ENCODE data around the gene GABBR1. TPM values are rescaled to one million over a fixed set of nuclear protein-coding genes. Genes with fewer than 3 reads are reported as not detected.

The GABBR1 gene
- total RNA-seq, 1 experiment from 2014 or later, result 36.3 TPM

- Histone ChIP-seq H3K36me3 (ENCODE audit: low read depth) (no peaks in the 10 kb centered on the region), H3K4me3 (no peak overlapping the region), H2AFZ (no peak overlapping the region), H3K4me2 (no peak overlapping the region), H3K79me2 (ENCODE audit: low read depth) (no peaks in the 10 kb centered on the region), H3K27me3 (ENCODE audit: insufficient read depth, low read depth) (no peaks in the 10 kb centered on the region), H4K20me1 (ENCODE audit: insufficient read depth) (no peaks in the 10 kb centered on the region), H3F3A (ENCODE audit: insufficient read depth, low read depth) (no peaks in the 10 kb centered on the region), H3K9me2 (ENCODE audit: insufficient read depth) (no peaks in the 10 kb centered on the region), H3K27ac (no peak overlapping the region), H3K9me3 (ENCODE audit: insufficient read depth, low read depth) (no peaks in the 10 kb centered on the region), H3K4me1 (replicated peaks; ENCODE audit: insufficient read depth) (no peaks in the 10 kb centered on the region)
- no TSS peak for BruUV-seq (replicated peaks)
- no peak for DNase-seq
- intact Hi-C loops (cut with micrococcal nuclease; ENCODE audit: unreplicated experiment), result no loop called here
- CTCF ChIA-PET, result no interaction called here
- TF ChIP-seq EZH2 (IDR thresholded peaks at IDR 0.05; ENCODE audit: low read depth), result no peak
- no peak for TF ChIP-seq CTCF (conservative IDR thresholded peaks at IDR 0.05)
- POLR2A ChIA-PET (ENCODE audit: unreplicated experiment), result no interaction called here
These were observed 110.8 kb downstream of the GABBR1 start for GRCh38 chr6:29522227-29522626.

GRCh38 chr6:29521006-29521680 lies 111.8 kb downstream of the GABBR1 start:
- Histone ChIP-seq H3F3A (ENCODE audit: insufficient read depth, low read depth) (no peaks in the 10 kb centered on the region), H3K9me2 (ENCODE audit: insufficient read depth) (no peaks in the 10 kb centered on the region), H4K20me1 (ENCODE audit: insufficient read depth) (no peaks in the 10 kb centered on the region), H3K79me2 (ENCODE audit: low read depth) (no peaks in the 10 kb centered on the region), H3K27ac (no peak overlapping the region), H3K4me2 (no peak overlapping the region), H2AFZ (no peak overlapping the region), H3K4me3 (no peak overlapping the region), H3K36me3 (ENCODE audit: low read depth) (no peaks in the 10 kb centered on the region), H3K27me3 (ENCODE audit: insufficient read depth, low read depth) (no peaks in the 10 kb centered on the region), H3K4me1 (replicated peaks; ENCODE audit: insufficient read depth) (no peaks in the 10 kb centered on the region), H3K9me3 (ENCODE audit: insufficient read depth, low read depth) (no peaks in the 10 kb centered on the region)
- DNase-seq, result no peak
- CTCF ChIA-PET, result no interaction called here
- intact Hi-C loops (cut with micrococcal nuclease; ENCODE audit: unreplicated experiment), result no loop called here
- no TSS peak for BruUV-seq (replicated peaks)
- TF ChIP-seq CTCF (conservative IDR thresholded peaks at IDR 0.05) (no peak), EZH2 (IDR thresholded peaks at IDR 0.05; ENCODE audit: low read depth) (no peak)
- POLR2A ChIA-PET (ENCODE audit: unreplicated experiment), result interaction anchor here (0.8 kb wide), 1 partner anchor 418 kb away, joined by 6 read pairs; no protein-coding TSS in a partner anchor

GRCh38 chr6:29520232-29520631 lies 112.8 kb downstream of the GABBR1 start:
- Histone ChIP-seq H3K27me3 (ENCODE audit: insufficient read depth, low read depth) (no peaks in the 10 kb centered on the region), H3K4me3 (no peak overlapping the region), H4K20me1 (ENCODE audit: insufficient read depth) (no peaks in the 10 kb centered on the region), H3K79me2 (ENCODE audit: low read depth) (no peaks in the 10 kb centered on the region), H3K4me2 (no peak overlapping the region), H3K9me2 (ENCODE audit: insufficient read depth) (no peaks in the 10 kb centered on the region), H3K9me3 (ENCODE audit: insufficient read depth, low read depth) (no peaks in the 10 kb centered on the region), H3K36me3 (ENCODE audit: low read depth) (no peaks in the 10 kb centered on the region), H3K27ac (no peak overlapping the region), H3F3A (ENCODE audit: insufficient read depth, low read depth) (no peaks in the 10 kb centered on the region), H2AFZ (no peak overlapping the region), H3K4me1 (replicated peaks; ENCODE audit: insufficient read depth) (no peaks in the 10 kb centered on the region)
- ChIA-PET CTCF (no interaction called here), POLR2A (ENCODE audit: unreplicated experiment) (no interaction called here)
- no TSS peak for BruUV-seq (replicated peaks)
- no peak for DNase-seq
- TF ChIP-seq CTCF (conservative IDR thresholded peaks at IDR 0.05) (no peak), EZH2 (IDR thresholded peaks at IDR 0.05; ENCODE audit: low read depth) (no peak)
- intact Hi-C loops (cut with micrococcal nuclease; ENCODE audit: unreplicated experiment), result no loop called here
